HEK293T (cell line): ENCODE measurements around the gene PDPR.
"Not testable (repeated sequence)": the region's sequence is repeated elsewhere in the genome, so short reads cannot be mapped to it uniquely, and the experiment has no call there.

Experiments used
- CTCF ChIA-PET: fragments of 350-600 bp; formaldehyde crosslinking; extraction: SDS; loops from one replicate; lab custom pipeline; 2021; ENCODE audit warnings: antibody characterized with exemption, inconsistent platforms; lab: Yijun Ruan, JAX
- POLR2A ChIA-PET: fragments of 350-600 bp; formaldehyde crosslinking; extraction: SDS; loops from one replicate; lab custom pipeline; 2020; ENCODE audit warnings: antibody characterized with exemption, inconsistent platforms; lab: Yijun Ruan, JAX
- DNase-seq: peaks from one replicate; pipeline ENCODE4 v3.0.0; 2012; ENCODE audit warnings: mixed read lengths; ENCODE audit errors: extremely low spot score
- ARNT ChIP-seq: fragments of 450-650 bp; IDR thresholded peaks from 2 replicates; pipeline ENCODE4 v1.6.1; 2017; ENCODE audit warnings: mild to moderate bottlenecking
- BHLHE40 ChIP-seq: fragments of 450-650 bp; IDR thresholded peaks from 2 replicates; pipeline ENCODE4 v1.6.1; 2016; ENCODE audit warnings: mild to moderate bottlenecking, moderate library complexity, borderline replicate concordance
- CTBP1 ChIP-seq: fragments of 450-650 bp; IDR thresholded peaks from 2 replicates; pipeline ENCODE4 v1.6.1; 2016; ENCODE audit warnings: borderline replicate concordance
- ELF4 ChIP-seq: fragments of 450-650 bp; IDR thresholded peaks from 2 replicates; pipeline ENCODE4 v1.6.1; 2017; ENCODE audit warnings: antibody characterized with exemption
- FOXA1 ChIP-seq: fragments of 450-650 bp; IDR thresholded peaks from 2 replicates; pipeline ENCODE4 v1.6.1; 2016; ENCODE audit warnings: mild to moderate bottlenecking
- FOXK2 ChIP-seq: fragments of 450-650 bp; IDR thresholded peaks from 2 replicates; pipeline ENCODE4 v1.6.1; 2016; ENCODE audit warnings: mild to moderate bottlenecking
- FOXM1 ChIP-seq: fragments of 450-650 bp; IDR thresholded peaks from 2 replicates; pipeline ENCODE4 v1.6.1; 2017; ENCODE audit warnings: mild to moderate bottlenecking, borderline replicate concordance
- HDGF ChIP-seq: fragments of 450-650 bp; IDR thresholded peaks from 2 replicates; pipeline ENCODE4 v1.6.1; 2017; ENCODE audit warnings: antibody characterized with exemption, borderline replicate concordance
- L3MBTL2 ChIP-seq: fragments of 450-650 bp; conservative IDR thresholded peaks from 2 replicates; pipeline ENCODE4 v1.6.1; 2016; ENCODE audit warnings: mild to moderate bottlenecking
- LEF1 ChIP-seq: fragments of 450-650 bp; IDR thresholded peaks from 2 replicates; pipeline ENCODE4 v1.6.1; 2017; ENCODE audit warnings: mild to moderate bottlenecking, borderline replicate concordance
- NFRKB ChIP-seq: fragments of 450-650 bp; IDR thresholded peaks from 2 replicates; pipeline ENCODE4 v1.6.1; 2016; ENCODE audit warnings: mild to moderate bottlenecking, moderate library complexity
- SP1 ChIP-seq: fragments of 450-650 bp; IDR thresholded peaks from 2 replicates; pipeline ENCODE4 v1.6.1; 2017
- SUZ12 ChIP-seq: fragments of 450-650 bp; IDR thresholded peaks from 2 replicates; pipeline ENCODE4 v1.6.1; 2016; ENCODE audit warnings: mild to moderate bottlenecking
- TARDBP ChIP-seq: fragments of 450-650 bp; IDR thresholded peaks from 2 replicates; pipeline ENCODE4 v1.6.1; 2016
- ZNF384 ChIP-seq: fragments of 450-650 bp; IDR thresholded peaks from 2 replicates; pipeline ENCODE4 v1.6.1; 2016
- TF ChIP-seq, protein P1 (sequence below): fragments of 450-650 bp; IDR thresholded peaks from 2 replicates; pipeline ENCODE4 v1.6.1; 2016

Gene PDPR

DNA sequence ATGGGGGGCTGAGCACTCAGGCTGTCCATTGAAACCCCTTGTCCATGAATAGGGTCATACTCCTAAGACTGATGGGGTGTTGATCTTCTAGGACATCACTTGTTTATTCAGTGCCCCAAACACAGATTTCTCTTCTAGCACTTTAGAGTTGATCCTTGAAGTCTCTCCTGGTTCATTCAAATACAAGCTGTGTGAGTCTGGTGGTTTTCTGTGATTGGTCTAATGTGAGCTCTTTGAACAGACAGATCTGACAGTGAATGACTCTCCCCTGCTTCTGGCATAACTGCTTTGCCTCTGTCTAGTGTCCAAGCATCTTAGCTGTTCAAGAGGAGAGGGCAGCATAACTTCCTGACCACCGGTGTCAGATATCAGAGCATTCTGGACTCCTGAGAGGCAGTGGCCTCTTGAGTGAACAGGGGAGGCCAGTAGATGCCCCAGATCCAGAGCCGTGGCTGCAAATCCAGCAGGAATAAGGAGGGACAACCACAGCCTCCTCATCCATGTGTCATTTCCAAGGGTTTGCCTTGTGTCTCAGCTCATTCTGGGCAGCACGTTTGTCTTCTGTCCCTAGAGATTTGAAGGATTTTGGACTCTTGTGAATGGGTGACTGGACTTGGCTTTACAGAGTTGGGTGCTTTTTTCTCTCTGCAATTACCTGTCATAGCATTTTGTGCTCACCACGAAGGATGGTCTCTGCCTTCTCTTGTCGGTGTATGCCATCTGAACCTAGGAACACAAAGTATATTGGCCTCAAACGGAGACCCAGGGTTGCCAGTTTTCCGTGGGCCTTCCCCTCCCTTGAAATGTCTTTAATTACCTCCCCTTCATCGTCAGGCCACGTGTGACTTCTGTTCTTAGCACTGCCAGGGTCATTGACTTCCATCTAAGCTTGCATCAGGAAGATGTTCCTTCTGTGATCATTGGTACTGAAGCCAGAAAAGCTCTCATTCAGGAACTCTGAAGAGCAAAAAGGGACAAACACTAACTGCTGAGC, 45.5 kb downstream of the PDPR start:
- peak; percentile 5 for DNase-seq
- ChIA-PET CTCF (interaction anchor here (0.7 to 1.0 kb wide), 2 partner anchors 92 to 492 kb away, joined by 3 read pairs; partner anchors contain the start of gene EXOSC6), POLR2A (no interaction called here)
- TF ChIP-seq LEF1 (no peak), ARNT (no peak), NFRKB (no peak), TARDBP (no peak), HDGF (no peak), FOXM1 (no peak), SUZ12 (no peak), ELF4 (no peak), CTBP1 (no peak), SP1 (no peak), ZNF384 (no peak), BHLHE40 (no peak), L3MBTL2 (no peak)
- TF ChIP-seq, protein P1, sequence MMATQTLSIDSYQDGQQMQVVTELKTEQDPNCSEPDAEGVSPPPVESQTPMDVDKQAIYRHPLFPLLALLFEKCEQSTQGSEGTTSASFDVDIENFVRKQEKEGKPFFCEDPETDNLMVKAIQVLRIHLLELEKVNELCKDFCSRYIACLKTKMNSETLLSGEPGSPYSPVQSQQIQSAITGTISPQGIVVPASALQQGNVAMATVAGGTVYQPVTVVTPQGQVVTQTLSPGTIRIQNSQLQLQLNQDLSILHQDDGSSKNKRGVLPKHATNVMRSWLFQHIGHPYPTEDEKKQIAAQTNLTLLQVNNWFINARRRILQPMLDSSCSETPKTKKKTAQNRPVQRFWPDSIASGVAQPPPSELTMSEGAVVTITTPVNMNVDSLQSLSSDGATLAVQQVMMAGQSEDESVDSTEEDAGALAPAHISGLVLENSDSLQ, result no peak

DNA sequence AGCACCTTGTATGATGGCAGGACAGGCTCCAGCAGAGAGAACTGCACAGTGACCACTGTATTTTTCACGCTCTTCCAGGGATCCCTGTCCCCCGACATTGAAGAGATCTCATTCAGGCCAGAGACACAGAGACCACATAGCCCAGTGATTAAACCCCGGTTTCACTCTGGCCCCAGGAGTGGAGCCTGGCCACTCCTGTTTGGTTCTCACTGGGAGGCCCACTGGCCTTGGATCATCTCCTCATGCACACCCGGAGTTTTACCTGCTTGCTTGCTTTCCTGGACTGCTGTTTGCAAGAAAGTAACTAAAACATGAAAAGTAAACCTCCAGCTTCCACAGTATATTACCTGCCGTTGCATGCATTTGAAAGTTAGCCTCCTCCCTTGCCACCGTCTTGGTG, 46.3 kb downstream of the PDPR start:
- TF ChIP-seq SP1, result no peak
- TF ChIP-seq ARNT, result no peak
- no peak for TF ChIP-seq CTBP1
- no peak for TF ChIP-seq LEF1
- TF ChIP-seq FOXM1, result no peak
- TF ChIP-seq FOXK2, result no peak
- TF ChIP-seq, protein P1, result no peak
- no peak for TF ChIP-seq HDGF
- TF ChIP-seq ELF4, result no peak
- POLR2A ChIA-PET, result no interaction called here
- DNase-seq, result no peak
- CTCF ChIA-PET, result no interaction called here

- DNase-seq, result no peak
- POLR2A ChIA-PET, result no interaction called here
- CTCF ChIA-PET, result no interaction called here
- no peak for TF ChIP-seq CTBP1
- no peak for TF ChIP-seq FOXM1
- no peak for TF ChIP-seq L3MBTL2
- TF ChIP-seq SP1, result no peak
- TF ChIP-seq FOXK2, result no peak
- no peak for TF ChIP-seq NFRKB
- no peak for TF ChIP-seq HDGF
- no peak for TF ChIP-seq SUZ12
- TF ChIP-seq BHLHE40, result no peak
- TF ChIP-seq TARDBP, result no peak
- TF ChIP-seq, protein P1, result no peak
- no peak for TF ChIP-seq FOXA1
- TF ChIP-seq ELF4, result no peak
- TF ChIP-seq ZNF384, result no peak
- no peak for TF ChIP-seq LEF1
- no peak for TF ChIP-seq ARNT
These were observed 46.7 kb downstream of the PDPR start for GRCh38 chr16:70160821-70161220.

GRCh38 chr16:70161350-70161749, 47.2 kb downstream of the PDPR start:
- ChIA-PET CTCF (no interaction called here), POLR2A (no interaction called here)
- no peak for DNase-seq
- no peak for TF ChIP-seq SP1
- TF ChIP-seq TARDBP, result no peak
- no peak for TF ChIP-seq HDGF

DNA sequence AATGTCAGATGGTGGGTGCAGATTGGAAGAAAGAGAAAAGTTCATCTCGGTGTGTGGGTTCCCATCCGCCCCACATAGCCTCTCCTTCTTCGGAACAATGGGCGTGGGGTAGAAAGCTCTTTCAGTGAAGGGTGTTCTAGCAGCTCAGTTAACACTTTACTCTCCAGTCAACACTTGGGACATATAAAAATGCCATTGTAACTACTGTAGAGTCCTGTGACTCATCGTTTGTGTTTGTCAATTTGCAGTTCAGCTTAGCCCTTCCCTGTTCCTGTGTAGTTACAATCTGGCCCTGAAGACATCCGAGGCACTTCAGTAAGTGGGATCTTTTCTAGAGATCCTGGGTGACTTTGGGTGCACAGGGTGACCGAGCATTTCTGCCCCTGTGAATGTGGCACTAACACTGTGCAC, 47.9 kb downstream of the PDPR start:
- ChIA-PET POLR2A (no interaction called here), CTCF (no interaction called here)
- peak; percentile 5 for DNase-seq
- TF ChIP-seq NFRKB (no peak), BHLHE40 (no peak), FOXA1 (no peak)

- CTCF ChIA-PET, result no interaction called here
- POLR2A ChIA-PET, result no interaction called here
- TF ChIP-seq, protein P1, result no peak
- no peak for TF ChIP-seq TARDBP
- TF ChIP-seq HDGF, result no peak
- no peak for TF ChIP-seq FOXK2
- no peak for TF ChIP-seq ELF4
- TF ChIP-seq NFRKB, result no peak
- no peak for DNase-seq
These were observed 49.5 kb downstream of the PDPR start for GRCh38 chr16:70163596-70163995.

- DNase-seq, POLR2A ChIA-PET: not testable (repeated sequence)
- CTCF ChIA-PET, result interaction anchor here (0.6 to 0.7 kb wide), 2 partner anchors 319 to 384 kb away, joined by 3 to 4 read pairs; no protein-coding TSS in a partner anchor
These were observed 52.6 kb downstream of the PDPR start for GRCh38 chr16:70166688-70167087.

DNA sequence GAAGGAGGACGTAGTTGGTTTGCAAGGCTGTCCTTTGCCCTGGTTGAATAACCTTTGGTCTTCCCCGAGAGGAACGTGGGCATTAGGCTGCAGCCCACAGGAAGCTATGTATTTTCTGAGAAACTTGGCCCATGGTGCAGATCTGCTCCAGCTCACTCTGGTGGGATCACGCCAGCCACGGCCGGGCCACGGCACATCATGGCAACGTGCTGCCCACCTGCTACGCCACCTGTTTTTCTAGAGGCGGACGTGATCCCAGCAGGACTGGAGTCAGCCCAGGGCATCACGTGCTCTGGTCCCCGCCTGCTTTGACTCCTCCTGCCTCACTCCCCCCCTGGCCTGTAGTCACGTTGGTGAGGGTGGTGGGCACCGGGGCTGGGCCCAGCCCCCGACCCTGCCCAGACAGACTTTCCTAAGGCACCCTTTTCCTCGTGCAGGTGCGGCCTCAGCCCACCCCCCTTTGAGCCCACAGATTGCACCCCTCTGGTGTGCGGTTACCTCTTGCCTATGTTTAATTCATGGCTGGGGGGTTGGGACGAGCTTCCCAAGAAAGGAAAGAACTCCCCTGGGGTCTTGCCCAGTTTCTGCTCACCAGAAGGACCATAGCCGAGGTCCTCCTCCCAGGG, 59.2 kb downstream of the PDPR start, which contains the start of gene CLEC18C:
TSS of gene CLEC18C (plus strand) at position 576 of the 626 bp plus-strand sequence. CDS start 492 bp downstream, outside the sequence.
- POLR2A ChIA-PET, DNase-seq, CTCF ChIA-PET: not testable (repeated sequence)

- POLR2A ChIA-PET, DNase-seq, CTCF ChIA-PET: not testable (repeated sequence)
These were observed 59.8 kb downstream of the PDPR start for GRCh38 chr16:70173916-70174315.
